Measurements from ENCODE around the gene MAL. TPM values are rescaled to one million over a fixed set of nuclear protein-coding genes. Genes with fewer than 3 reads are reported as not detected.
"Not testable (repeated sequence)": the region's sequence is repeated elsewhere in the genome, so short reads cannot be mapped to it uniquely, and the experiment has no call there.

Gene MAL
- polyA plus RNA-seq, 1 donor from 2014 or later = not detected

GRCh38 chr2:95037384-95037839, 11.9 kb downstream of the MAL start:
- H3K9me2 ChIP-seq (ENCODE audit: insufficient read depth, low read length) = no peaks in the 10 kb centered on the region
- H2AFZ ChIP-seq (ENCODE audit: low read depth, low read length) = no peak overlapping the region
- no peak overlapping the region for H3K9ac ChIP-seq (ENCODE audit: low read length)
- no peak for TF ChIP-seq MXI1 (conservative IDR thresholded peaks at IDR 0.05; ENCODE audit: poor library complexity, severe bottlenecking)
- TF ChIP-seq RAD21 (conservative IDR thresholded peaks at IDR 0.05) = no peak
- no peak for TF ChIP-seq POLR2AphosphoS5 (IDR thresholded peaks at IDR 0.05)
- no peak for TF ChIP-seq SMC3 (conservative IDR thresholded peaks at IDR 0.05; ENCODE audit: poor library complexity)
- no peak for TF ChIP-seq CTCF (IDR thresholded peaks at IDR 0.05; ENCODE audit: poor library complexity, severe bottlenecking)
- no peak for TF ChIP-seq EZH2 (IDR thresholded peaks at IDR 0.05; ENCODE audit: borderline replicate concordance, insufficient read depth, low read length, poor library complexity, severe bottlenecking)
- H3K27me3 ChIP-seq (ENCODE audit: insufficient read depth, low read depth, low read length) = no peaks in the 10 kb centered on the region
- no peak overlapping the region for H3K4me3 ChIP-seq (ENCODE audit: low read length)
- no peaks in the 10 kb centered on the region for H4K20me1 ChIP-seq (ENCODE audit: insufficient read depth)
- no peaks in the 10 kb centered on the region for H3F3A ChIP-seq (ENCODE audit: insufficient read depth, low read length, poor library complexity, severe bottlenecking)
- no peaks in the 10 kb centered on the region for H3K79me2 ChIP-seq (replicated peaks; ENCODE audit: insufficient read depth, low read length)
- H3K4me2 ChIP-seq (ENCODE audit: low read length) = no peak overlapping the region
- H3K9me3 ChIP-seq (ENCODE audit: low read length) = peaks cover 15% of the 10 kb centered on the region
- no peak overlapping the region for H3K27ac ChIP-seq (ENCODE audit: low read length)
- no peaks in the 10 kb centered on the region for H3K36me3 ChIP-seq (ENCODE audit: insufficient read depth, low read length)

DNA sequence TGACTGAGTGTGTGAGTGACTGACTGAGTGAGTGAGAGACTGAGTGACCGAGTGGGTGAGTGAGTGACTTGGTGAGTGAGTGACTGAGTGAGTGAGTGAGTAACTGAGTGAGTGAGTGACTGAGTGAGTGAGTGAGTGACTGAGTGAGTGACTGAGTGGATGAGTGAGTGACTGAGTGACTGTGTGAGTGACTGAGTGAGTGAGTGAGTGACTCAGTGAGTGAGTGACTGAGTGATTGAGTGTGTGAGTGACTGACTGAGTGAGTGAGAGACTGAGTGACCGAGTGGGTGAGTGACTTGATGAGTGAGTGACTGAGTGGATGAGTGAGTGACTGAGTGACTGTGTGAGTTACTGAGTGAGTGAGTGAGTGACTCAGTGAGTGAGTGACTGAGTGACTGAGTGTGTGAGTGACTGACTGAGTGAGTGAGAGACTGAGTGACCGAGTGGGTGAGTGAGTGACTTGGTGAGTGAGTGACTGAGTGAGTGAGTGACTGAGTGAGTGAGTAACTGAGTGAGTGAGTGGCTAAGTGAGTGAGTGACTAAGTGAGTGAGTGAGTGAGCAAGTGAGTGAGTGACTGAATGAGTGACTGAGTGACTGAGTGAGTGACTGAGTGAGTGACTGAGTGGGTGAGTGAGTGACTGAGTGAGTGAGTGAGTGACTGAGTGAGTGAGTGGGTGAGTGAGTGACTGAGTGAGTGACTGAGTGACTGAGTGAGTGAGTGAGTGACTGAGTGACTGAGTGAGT, 12.5 kb downstream of the MAL start:
- not testable (repeated sequence) for H3F3A ChIP-seq (ENCODE audit: insufficient read depth, low read length, poor library complexity, severe bottlenecking); H2AFZ ChIP-seq (ENCODE audit: low read depth, low read length); H3K4me2 ChIP-seq (ENCODE audit: low read length); H3K9me2 ChIP-seq (ENCODE audit: insufficient read depth, low read length); H4K20me1 ChIP-seq (ENCODE audit: insufficient read depth); H3K36me3 ChIP-seq (ENCODE audit: insufficient read depth, low read length); H3K4me3 ChIP-seq (ENCODE audit: low read length); H3K27me3 ChIP-seq (ENCODE audit: insufficient read depth, low read depth, low read length); H3K27ac ChIP-seq (ENCODE audit: low read length); H3K79me2 ChIP-seq (replicated peaks; ENCODE audit: insufficient read depth, low read length); H3K9ac ChIP-seq (ENCODE audit: low read length)
- peaks cover 15% of the 10 kb centered on the region for H3K9me3 ChIP-seq (ENCODE audit: low read length)

- no peak overlapping the region for H3K27ac ChIP-seq (ENCODE audit: low read length)
- H2AFZ ChIP-seq (ENCODE audit: low read depth, low read length) = no peak overlapping the region
- no peak overlapping the region for H3K4me3 ChIP-seq (ENCODE audit: low read length)
- H3K9me3 ChIP-seq (ENCODE audit: low read length) = peaks cover 13% of the 10 kb centered on the region
- no peaks in the 10 kb centered on the region for H3K27me3 ChIP-seq (ENCODE audit: insufficient read depth, low read depth, low read length)
- no peaks in the 10 kb centered on the region for H3F3A ChIP-seq (ENCODE audit: insufficient read depth, low read length, poor library complexity, severe bottlenecking)
- TF ChIP-seq SMC3 (conservative IDR thresholded peaks at IDR 0.05; ENCODE audit: poor library complexity) (no peak), POLR2AphosphoS5 (IDR thresholded peaks at IDR 0.05) (no peak), RAD21 (conservative IDR thresholded peaks at IDR 0.05) (no peak), REST (IDR thresholded peaks at IDR 0.05; ENCODE audit: borderline replicate concordance) (no peak), TAF1 (IDR thresholded peaks at IDR 0.05; ENCODE audit: low read depth) (no peak), EZH2 (IDR thresholded peaks at IDR 0.05; ENCODE audit: borderline replicate concordance, insufficient read depth, low read length, poor library complexity, severe bottlenecking) (no peak), EP300 (conservative IDR thresholded peaks at IDR 0.05; ENCODE audit: poor library complexity, severe bottlenecking) (no peak), CTCF (IDR thresholded peaks at IDR 0.05; ENCODE audit: poor library complexity, severe bottlenecking) (no peak), MXI1 (conservative IDR thresholded peaks at IDR 0.05; ENCODE audit: poor library complexity, severe bottlenecking) (no peak)
- no peak overlapping the region for H3K4me2 ChIP-seq (ENCODE audit: low read length)
- no peaks in the 10 kb centered on the region for H4K20me1 ChIP-seq (ENCODE audit: insufficient read depth)
- H3K9me2 ChIP-seq (ENCODE audit: insufficient read depth, low read length) = no peaks in the 10 kb centered on the region
- H3K9ac ChIP-seq (ENCODE audit: low read length) = no peak overlapping the region
- no peaks in the 10 kb centered on the region for H3K79me2 ChIP-seq (replicated peaks; ENCODE audit: insufficient read depth, low read length)
- H3K36me3 ChIP-seq (ENCODE audit: insufficient read depth, low read length) = no peaks in the 10 kb centered on the region
Measured at GRCh38 chr2:95038635-95039298, 13.3 kb downstream of the MAL start.

All from neural cell (in vitro differentiated cells).